GM12878 (cell line): ENCODE results near the gene PPP4R3B.

Source experiments
- CEBPB ChIP-seq, 2 experiments: fragments of 150-350 bp in 1 of 2; IDR thresholded peaks; 2 replicates each; pipeline ENCODE4 v1.6.1; 2012 to 2014; ENCODE audit warnings: low read depth in 2 of 2, low read length in 2 of 2, borderline replicate concordance in 1 of 2, inconsistent platforms in 1 of 2
- CHD4 ChIP-seq: fragments of 200-600 bp; sonication (generic); IDR thresholded peaks from 2 replicates; pipeline ENCODE4 v1.6.1; 2016; ENCODE audit warnings: mild to moderate bottlenecking
- EP300 ChIP-seq, 2 experiments: fragments of 150-350 bp in 1 of 2; IDR thresholded peaks; 2 replicates each; pipeline ENCODE4 v1.6.1; 2011 to 2012; ENCODE audit warnings: low read depth in 2 of 2, low read length in 2 of 2, borderline replicate concordance in 1 of 2, improper control_type of control experiment in 1 of 2, inconsistent platforms in 1 of 2; ENCODE audit not compliant: control insufficient read depth in 1 of 2
- JUNB ChIP-seq: IDR thresholded peaks from 2 replicates; pipeline ENCODE4 v1.6.1; 2016; ENCODE audit warnings: antibody characterized with exemption, mild to moderate bottlenecking
- MXI1 ChIP-seq: fragments of 150-350 bp; IDR thresholded peaks from 2 replicates; pipeline ENCODE4 v1.6.1; 2011; ENCODE audit warnings: low read depth, mild to moderate bottlenecking, inconsistent platforms, low read length, improper control_type of control experiment
- NR2C2 ChIP-seq: IDR thresholded peaks from 2 replicates; pipeline ENCODE4 v1.6.1; 2011; ENCODE audit warnings: borderline replicate concordance, low read depth; ENCODE audit not compliant: control insufficient read depth, insufficient read length
- REST ChIP-seq: IDR thresholded peaks from 2 replicates; pipeline ENCODE4 v1.6.1; 2012; ENCODE audit warnings: mild to moderate bottlenecking, low read depth, low read length
- SUPT20H ChIP-seq: IDR thresholded peaks from 2 replicates; pipeline ENCODE4 v1.6.1; 2011; ENCODE audit warnings: low read depth, mild to moderate bottlenecking, low read length, moderate library complexity, borderline replicate concordance; ENCODE audit not compliant: control insufficient read depth
- ZBTB33 ChIP-seq: fragments of 450-650 bp; IDR thresholded peaks from 2 replicates; pipeline ENCODE4 v1.6.1; 2017; ENCODE audit warnings: mild to moderate bottlenecking
- TF ChIP-seq, protein P1 (sequence below), 3 experiments: IDR thresholded peaks in 2 of 3; conservative IDR thresholded peaks in 1 of 3; 2 replicates each; pipeline ENCODE4 v1.5.1; 2011; ENCODE audit warnings: low read depth in 3 of 3, low read length in 3 of 3, mild to moderate bottlenecking in 3 of 3, control low read depth in 2 of 3, moderate library complexity in 2 of 3, inconsistent platforms in 1 of 3, mixed read lengths in 1 of 3; ENCODE audit not compliant: control insufficient read depth in 2 of 3, insufficient read depth in 1 of 3; ENCODE audit errors: extremely low read depth in 1 of 3
- TF ChIP-seq, protein P2 (sequence below): fragments of 450-650 bp; IDR thresholded peaks from 2 replicates; pipeline ENCODE4 v1.6.1; 2016; ENCODE audit warnings: mild to moderate bottlenecking, moderate library complexity, borderline replicate concordance
- TF ChIP-seq, protein P3 (sequence below): fragments of 450-650 bp; IDR thresholded peaks from 2 replicates; pipeline ENCODE4 v1.6.1; 2014; ENCODE audit warnings: mild to moderate bottlenecking
- TF ChIP-seq, protein P4 (sequence below): fragments of 450-650 bp; IDR thresholded peaks from 2 replicates; pipeline ENCODE4 v1.6.1; 2016; ENCODE audit warnings: mild to moderate bottlenecking
- TF ChIP-seq, protein P5 (sequence below): IDR thresholded peaks from 2 replicates; pipeline ENCODE4 v1.6.1; 2012; ENCODE audit warnings: low read depth, low read length, improper control_type of control experiment

- TF ChIP-seq EP300 (IDR thresholded peaks at IDR 0.05; ENCODE audit: borderline replicate concordance in 1 of 2, control insufficient read depth in 1 of 2, low read depth in 2 of 2, low read length in 2 of 2) = no peak
- no peak for TF ChIP-seq NR2C2
- TF ChIP-seq MXI1 = no peak
- no peak for TF ChIP-seq SUPT20H
- TF ChIP-seq, protein P1, sequence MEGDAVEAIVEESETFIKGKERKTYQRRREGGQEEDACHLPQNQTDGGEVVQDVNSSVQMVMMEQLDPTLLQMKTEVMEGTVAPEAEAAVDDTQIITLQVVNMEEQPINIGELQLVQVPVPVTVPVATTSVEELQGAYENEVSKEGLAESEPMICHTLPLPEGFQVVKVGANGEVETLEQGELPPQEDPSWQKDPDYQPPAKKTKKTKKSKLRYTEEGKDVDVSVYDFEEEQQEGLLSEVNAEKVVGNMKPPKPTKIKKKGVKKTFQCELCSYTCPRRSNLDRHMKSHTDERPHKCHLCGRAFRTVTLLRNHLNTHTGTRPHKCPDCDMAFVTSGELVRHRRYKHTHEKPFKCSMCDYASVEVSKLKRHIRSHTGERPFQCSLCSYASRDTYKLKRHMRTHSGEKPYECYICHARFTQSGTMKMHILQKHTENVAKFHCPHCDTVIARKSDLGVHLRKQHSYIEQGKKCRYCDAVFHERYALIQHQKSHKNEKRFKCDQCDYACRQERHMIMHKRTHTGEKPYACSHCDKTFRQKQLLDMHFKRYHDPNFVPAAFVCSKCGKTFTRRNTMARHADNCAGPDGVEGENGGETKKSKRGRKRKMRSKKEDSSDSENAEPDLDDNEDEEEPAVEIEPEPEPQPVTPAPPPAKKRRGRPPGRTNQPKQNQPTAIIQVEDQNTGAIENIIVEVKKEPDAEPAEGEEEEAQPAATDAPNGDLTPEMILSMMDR (IDR thresholded peaks at IDR 0.05 in 2 of 3, conservative IDR thresholded peaks at IDR 0.05 in 1 of 3; ENCODE audit: control insufficient read depth in 2 of 3, extremely low read depth in 1 of 3, insufficient read depth in 1 of 3, low read depth in 3 of 3, low read length in 3 of 3) = no peak
- TF ChIP-seq, protein P2, sequence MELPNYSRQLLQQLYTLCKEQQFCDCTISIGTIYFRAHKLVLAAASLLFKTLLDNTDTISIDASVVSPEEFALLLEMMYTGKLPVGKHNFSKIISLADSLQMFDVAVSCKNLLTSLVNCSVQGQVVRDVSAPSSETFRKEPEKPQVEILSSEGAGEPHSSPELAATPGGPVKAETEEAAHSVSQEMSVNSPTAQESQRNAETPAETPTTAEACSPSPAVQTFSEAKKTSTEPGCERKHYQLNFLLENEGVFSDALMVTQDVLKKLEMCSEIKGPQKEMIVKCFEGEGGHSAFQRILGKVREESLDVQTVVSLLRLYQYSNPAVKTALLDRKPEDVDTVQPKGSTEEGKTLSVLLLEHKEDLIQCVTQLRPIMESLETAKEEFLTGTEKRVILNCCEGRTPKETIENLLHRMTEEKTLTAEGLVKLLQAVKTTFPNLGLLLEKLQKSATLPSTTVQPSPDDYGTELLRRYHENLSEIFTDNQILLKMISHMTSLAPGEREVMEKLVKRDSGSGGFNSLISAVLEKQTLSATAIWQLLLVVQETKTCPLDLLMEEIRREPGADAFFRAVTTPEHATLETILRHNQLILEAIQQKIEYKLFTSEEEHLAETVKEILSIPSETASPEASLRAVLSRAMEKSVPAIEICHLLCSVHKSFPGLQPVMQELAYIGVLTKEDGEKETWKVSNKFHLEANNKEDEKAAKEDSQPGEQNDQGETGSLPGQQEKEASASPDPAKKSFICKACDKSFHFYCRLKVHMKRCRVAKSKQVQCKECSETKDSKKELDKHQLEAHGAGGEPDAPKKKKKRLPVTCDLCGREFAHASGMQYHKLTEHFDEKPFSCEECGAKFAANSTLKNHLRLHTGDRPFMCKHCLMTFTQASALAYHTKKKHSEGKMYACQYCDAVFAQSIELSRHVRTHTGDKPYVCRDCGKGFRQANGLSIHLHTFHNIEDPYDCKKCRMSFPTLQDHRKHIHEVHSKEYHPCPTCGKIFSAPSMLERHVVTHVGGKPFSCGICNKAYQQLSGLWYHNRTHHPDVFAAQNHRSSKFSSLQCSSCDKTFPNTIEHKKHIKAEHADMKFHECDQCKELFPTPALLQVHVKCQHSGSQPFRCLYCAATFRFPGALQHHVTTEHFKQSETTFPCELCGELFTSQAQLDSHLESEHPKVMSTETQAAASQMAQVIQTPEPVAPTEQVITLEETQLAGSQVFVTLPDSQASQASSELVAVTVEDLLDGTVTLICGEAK = no peak
- TF ChIP-seq, protein P3, sequence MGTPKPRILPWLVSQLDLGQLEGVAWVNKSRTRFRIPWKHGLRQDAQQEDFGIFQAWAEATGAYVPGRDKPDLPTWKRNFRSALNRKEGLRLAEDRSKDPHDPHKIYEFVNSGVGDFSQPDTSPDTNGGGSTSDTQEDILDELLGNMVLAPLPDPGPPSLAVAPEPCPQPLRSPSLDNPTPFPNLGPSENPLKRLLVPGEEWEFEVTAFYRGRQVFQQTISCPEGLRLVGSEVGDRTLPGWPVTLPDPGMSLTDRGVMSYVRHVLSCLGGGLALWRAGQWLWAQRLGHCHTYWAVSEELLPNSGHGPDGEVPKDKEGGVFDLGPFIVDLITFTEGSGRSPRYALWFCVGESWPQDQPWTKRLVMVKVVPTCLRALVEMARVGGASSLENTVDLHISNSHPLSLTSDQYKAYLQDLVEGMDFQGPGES = no peak
- TF ChIP-seq CEBPB (IDR thresholded peaks at IDR 0.05; ENCODE audit: borderline replicate concordance in 1 of 2, low read depth in 2 of 2, low read length in 2 of 2) = no peak
- TF ChIP-seq ZBTB33 = no peak
- no peak for TF ChIP-seq REST
- TF ChIP-seq CHD4 = no peak
- TF ChIP-seq, protein P4, sequence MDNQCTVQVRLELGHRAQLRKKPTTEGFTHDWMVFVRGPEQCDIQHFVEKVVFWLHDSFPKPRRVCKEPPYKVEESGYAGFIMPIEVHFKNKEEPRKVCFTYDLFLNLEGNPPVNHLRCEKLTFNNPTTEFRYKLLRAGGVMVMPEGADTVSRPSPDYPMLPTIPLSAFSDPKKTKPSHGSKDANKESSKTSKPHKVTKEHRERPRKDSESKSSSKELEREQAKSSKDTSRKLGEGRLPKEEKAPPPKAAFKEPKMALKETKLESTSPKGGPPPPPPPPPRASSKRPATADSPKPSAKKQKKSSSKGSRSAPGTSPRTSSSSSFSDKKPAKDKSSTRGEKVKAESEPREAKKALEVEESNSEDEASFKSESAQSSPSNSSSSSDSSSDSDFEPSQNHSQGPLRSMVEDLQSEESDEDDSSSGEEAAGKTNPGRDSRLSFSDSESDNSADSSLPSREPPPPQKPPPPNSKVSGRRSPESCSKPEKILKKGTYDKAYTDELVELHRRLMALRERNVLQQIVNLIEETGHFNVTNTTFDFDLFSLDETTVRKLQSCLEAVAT = no peak
- TF ChIP-seq JUNB = no peak
- TF ChIP-seq, protein P5, sequence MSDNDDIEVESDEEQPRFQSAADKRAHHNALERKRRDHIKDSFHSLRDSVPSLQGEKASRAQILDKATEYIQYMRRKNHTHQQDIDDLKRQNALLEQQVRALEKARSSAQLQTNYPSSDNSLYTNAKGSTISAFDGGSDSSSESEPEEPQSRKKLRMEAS = no peak
These were observed 70.4 kb downstream of the PPP4R3B start for GRCh38 chr2:55547001-55547400.
